BLaER1 (cell line): ENCODE data around the gene CGB2.
"Not testable (repeated sequence)": the region's sequence is repeated elsewhere in the genome, so short reads cannot be mapped to it uniquely, and the experiment has no call there.

Experiments
- H3K27ac ChIP-seq: shearing (Covaris generic); formaldehyde crosslinking; 2 replicates; pipeline ENCODE4 v1.8.1; 2022
- H3K27me3 ChIP-seq: shearing (Covaris generic); formaldehyde crosslinking; 2 replicates; pipeline ENCODE4 v1.8.1; 2022
- H3K36me3 ChIP-seq: shearing (Covaris generic); formaldehyde crosslinking; 2 replicates; pipeline ENCODE4 v1.8.1; 2022
- H3K4me1 ChIP-seq: shearing (Covaris generic); formaldehyde crosslinking; 2 replicates; pipeline ENCODE4 v1.8.1; 2022
- H3K4me2 ChIP-seq: shearing (Covaris generic); formaldehyde crosslinking; 2 replicates; pipeline ENCODE4 v1.8.1; 2022
- H3K4me3 ChIP-seq: shearing (Covaris generic); formaldehyde crosslinking; 2 replicates; pipeline ENCODE4 v1.8.1; 2022
- H3K9ac ChIP-seq: shearing (Covaris generic); formaldehyde crosslinking; 2 replicates; pipeline ENCODE4 v1.8.1; 2022
- H3K9me3 ChIP-seq: shearing (Covaris generic); formaldehyde crosslinking; 2 replicates; pipeline ENCODE4 v1.8.1; 2022
- H4K20me1 ChIP-seq: shearing (Covaris generic); formaldehyde crosslinking; 2 replicates; pipeline ENCODE4 v1.8.1; 2022
- Cebpa-rat ChIP-seq: shearing (Covaris generic); IDR thresholded peaks from 2 replicates; pipeline ENCODE4 v1.8.1; 2022

The CGB2 gene

DNA sequence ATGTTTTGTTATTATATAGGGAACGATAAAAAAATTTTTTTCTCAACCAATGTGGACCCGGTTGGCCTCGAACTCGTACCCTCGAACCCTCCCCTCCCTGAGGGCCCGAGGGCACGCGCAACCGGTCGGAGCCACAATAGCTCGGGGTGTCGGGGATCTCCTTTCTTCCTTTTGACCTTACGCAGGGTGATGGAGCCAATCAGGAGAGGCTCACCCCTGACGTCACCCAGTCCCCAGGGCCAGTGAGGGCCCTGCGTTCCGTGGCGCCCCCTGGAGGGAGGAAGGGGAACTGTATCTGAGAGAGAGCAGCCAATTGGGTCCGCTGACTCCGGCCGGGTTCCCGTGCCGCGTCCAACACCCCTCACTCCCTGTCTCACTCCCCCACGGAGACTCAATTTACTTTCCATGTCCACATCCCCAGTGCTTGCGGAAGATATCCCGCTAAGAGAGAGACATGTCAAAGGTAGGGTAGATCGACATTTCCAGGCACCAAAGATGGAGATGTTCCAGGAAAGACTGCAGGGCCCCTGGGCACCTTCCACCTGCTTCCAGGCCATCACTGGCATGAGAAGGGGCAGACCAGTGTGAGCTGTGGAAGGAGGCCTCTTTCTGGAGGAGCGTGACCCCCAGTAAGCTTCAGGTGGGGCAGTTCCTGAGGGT is at the start of gene CGB2:
Gene CGB2 (plus strand): TSS at position 249 of the 660 bp plus-strand sequence. CDS start 206 bp downstream, at position 455.
- H3K4me1 ChIP-seq, H3K4me2 ChIP-seq, H3K27me3 ChIP-seq, H3K9ac ChIP-seq, H3K4me3 ChIP-seq, H3K9me3 ChIP-seq, H3K36me3 ChIP-seq, H4K20me1 ChIP-seq, H3K27ac ChIP-seq: not testable (repeated sequence)

DNA sequence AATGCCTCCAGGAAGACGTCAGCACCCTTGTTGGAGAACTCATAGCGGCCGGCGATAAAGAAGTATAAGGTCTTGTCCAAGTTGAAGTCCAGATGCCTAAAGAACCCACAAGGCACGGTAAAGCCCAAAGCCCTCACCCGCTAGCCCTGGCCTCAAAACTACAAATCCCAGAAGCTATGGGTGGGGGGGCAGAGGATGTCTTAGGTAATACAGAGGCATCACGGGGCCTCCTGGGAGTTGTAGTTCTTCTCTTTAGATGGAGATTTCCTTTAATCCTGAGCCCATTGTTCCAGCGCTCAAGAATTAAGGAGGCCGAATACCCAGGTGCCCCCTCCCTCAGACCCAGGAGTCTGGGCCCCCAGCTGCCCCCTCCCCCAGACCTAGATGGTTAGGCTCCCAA is 49.4 kb upstream of the CGB2 start:
- Histone ChIP-seq H3K9ac (no peak overlapping the region), H3K4me2 (no peak overlapping the region), H3K36me3 (peaks cover 85% of the 10 kb centered on the region), H3K9me3 (no peaks in the 10 kb centered on the region), H4K20me1 (no peaks in the 10 kb centered on the region), H3K4me1 (peaks cover 36% of the 10 kb centered on the region), H3K27ac (no peak overlapping the region), H3K4me3 (no peak overlapping the region), H3K27me3 (no peaks in the 10 kb centered on the region)
- no peak for TF ChIP-seq Cebpa-rat

- Histone ChIP-seq H3K27me3 (no peaks in the 10 kb centered on the region), H4K20me1 (no peaks in the 10 kb centered on the region), H3K4me2 (no peak overlapping the region), H3K4me3 (no peak overlapping the region), H3K27ac (no peak overlapping the region), H3K9me3 (no peaks in the 10 kb centered on the region), H3K36me3 (peaks cover 88% of the 10 kb centered on the region), H3K4me1 (peaks cover 30% of the 10 kb centered on the region), H3K9ac (no peak overlapping the region)
- no peak for TF ChIP-seq Cebpa-rat
These were observed 46.0 kb upstream of the CGB2 start for GRCh38 chr19:48985711-48986110.

DNA sequence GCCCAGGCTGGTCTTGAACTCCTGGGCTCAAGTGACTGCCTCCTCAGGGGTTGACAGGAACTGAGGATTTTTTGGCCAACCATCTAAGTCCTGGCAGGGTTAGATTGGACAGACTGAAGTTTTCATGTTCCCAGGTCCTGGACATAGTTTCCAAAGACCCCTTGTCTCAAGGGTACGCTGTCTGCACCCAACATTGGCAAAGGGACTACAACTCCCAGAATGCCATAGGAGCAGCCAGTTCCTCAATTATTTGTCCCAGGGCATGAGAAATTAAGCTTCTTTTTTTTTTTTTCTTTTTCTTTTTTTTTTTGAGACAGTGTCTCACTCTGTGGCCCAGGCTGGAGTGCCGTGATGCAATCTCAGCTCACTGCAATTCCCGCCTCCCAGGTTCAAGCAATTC is 45.5 kb upstream of the CGB2 start:
- Histone ChIP-seq H3K27ac (no peak overlapping the region), H3K9me3 (no peaks in the 10 kb centered on the region), H3K27me3 (no peaks in the 10 kb centered on the region), H3K4me3 (no peak overlapping the region), H3K4me2 (no peak overlapping the region), H3K9ac (no peak overlapping the region), H3K4me1 (peaks cover 33% of the 10 kb centered on the region), H4K20me1 (no peaks in the 10 kb centered on the region), H3K36me3 (peaks cover 88% of the 10 kb centered on the region)
- no peak for TF ChIP-seq Cebpa-rat

- Histone ChIP-seq H3K4me3 (no peak overlapping the region), H4K20me1 (peaks cover 8% of the 10 kb centered on the region), H3K4me1 (peaks cover 43% of the 10 kb centered on the region), H3K27ac (no peak overlapping the region), H3K9me3 (no peaks in the 10 kb centered on the region), H3K9ac (no peak overlapping the region), H3K36me3 (peaks cover 77% of the 10 kb centered on the region), H3K27me3 (no peaks in the 10 kb centered on the region), H3K4me2 (no peak overlapping the region)
- TF ChIP-seq Cebpa-rat: no peak
These were observed 44.4 kb upstream of the CGB2 start for GRCh38 chr19:48987323-48987722.

DNA sequence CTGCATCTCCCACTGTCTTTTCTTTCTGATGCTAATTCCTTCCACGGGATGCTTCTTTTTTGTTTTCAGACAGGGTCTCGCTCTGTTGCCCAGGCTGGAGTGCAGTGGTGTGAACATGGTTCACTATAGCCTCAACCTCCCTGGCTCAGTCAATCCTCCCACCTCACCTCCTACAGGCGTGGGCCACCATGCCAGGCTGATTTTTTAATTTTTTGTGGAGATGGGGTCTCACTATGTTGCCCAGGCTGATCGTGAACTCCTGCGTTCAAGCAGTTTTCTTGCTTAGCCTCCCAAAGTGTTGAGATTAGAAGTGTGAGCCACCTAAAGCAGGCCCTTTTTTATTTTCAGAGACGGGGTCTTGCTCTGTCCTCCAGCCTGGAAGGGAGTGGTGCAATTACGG is 43.4 kb upstream of the CGB2 start:
- no peak overlapping the region for H3K4me3 ChIP-seq
- no peak overlapping the region for H3K4me2 ChIP-seq
- no peaks in the 10 kb centered on the region for H3K9me3 ChIP-seq
- peak overlapping the region; percentile 93; the same call in 1 of the 2 replicates for H3K9ac ChIP-seq
- H3K27ac ChIP-seq: peak overlapping the region; percentile 86; the same call in 1 of the 2 replicates
- peaks cover 43% of the 10 kb centered on the region for H3K4me1 ChIP-seq
- H4K20me1 ChIP-seq: peaks cover 8% of the 10 kb centered on the region
- peaks cover 67% of the 10 kb centered on the region for H3K36me3 ChIP-seq
- no peaks in the 10 kb centered on the region for H3K27me3 ChIP-seq
- no peak for TF ChIP-seq Cebpa-rat

DNA sequence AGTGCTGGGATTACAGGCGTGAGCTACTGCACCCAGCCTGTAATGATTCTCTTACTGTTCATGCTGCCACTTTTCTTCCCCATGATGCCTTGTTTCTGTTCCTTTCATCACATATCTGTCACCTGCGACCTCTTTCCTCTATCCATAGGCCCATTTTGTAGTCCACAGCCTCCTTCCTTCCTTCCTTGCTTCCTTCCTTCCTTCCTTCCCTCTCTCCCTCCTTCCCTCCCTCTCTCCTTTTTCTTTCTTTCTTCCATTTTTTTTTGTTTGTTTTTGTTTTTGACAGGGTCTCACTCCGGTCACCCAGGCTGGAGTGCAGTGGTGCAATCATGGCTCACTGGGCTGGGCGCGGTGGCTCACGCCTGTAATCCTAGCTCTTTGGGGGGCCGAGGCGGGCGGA is 42.8 kb upstream of the CGB2 start:
- Histone ChIP-seq H3K36me3 (peaks cover 62% of the 10 kb centered on the region), H3K27ac (peak overlapping the region; percentile 86), H3K4me1 (peaks cover 43% of the 10 kb centered on the region), H3K9me3 (no peaks in the 10 kb centered on the region), H3K27me3 (no peaks in the 10 kb centered on the region), H4K20me1 (peaks cover 8% of the 10 kb centered on the region), H3K4me3 (no peak overlapping the region), H3K9ac (peak overlapping the region; percentile 93), H3K4me2 (peak overlapping the region; percentile 99)
- no peak for TF ChIP-seq Cebpa-rat

DNA sequence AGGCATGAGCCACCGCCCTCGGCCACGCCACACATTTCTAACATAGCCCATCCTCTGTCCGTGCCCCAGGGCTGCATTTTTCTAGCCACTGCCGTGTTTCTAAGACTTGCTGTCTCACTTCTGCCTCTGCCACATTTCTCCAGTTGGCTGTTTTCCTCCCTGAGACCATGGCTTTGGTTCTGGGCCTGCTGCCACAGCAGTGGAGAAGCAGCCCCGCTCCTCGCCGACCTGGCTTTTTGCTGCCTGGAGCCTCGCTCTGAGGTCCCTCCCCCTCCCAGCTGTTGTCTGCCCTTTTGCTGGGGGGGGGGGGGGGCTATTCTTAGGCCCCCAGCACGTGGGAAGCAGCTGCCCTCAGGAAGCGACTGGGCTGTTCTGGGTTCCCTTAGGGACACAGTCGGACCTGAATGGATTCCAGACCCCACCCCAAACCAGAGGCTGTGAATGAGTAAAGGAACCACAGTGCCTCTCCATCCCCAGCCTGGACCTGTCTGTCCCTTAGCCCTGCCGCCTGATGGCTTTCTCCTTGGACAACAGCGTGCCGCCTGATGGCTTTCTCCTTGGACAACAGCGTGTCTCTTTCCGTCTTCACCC is 41.9 kb upstream of the CGB2 start:
- Histone ChIP-seq H3K27ac (peak overlapping the region; percentile 86), H3K36me3 (peaks cover 52% of the 10 kb centered on the region), H3K4me2 (peak overlapping the region; percentile 99), H4K20me1 (peaks cover 8% of the 10 kb centered on the region), H3K4me3 (peak overlapping the region; percentile 27; the same call in 1 of the 2 replicates), H3K9me3 (no peaks in the 10 kb centered on the region), H3K9ac (peak overlapping the region; percentile 93), H3K4me1 (peaks cover 50% of the 10 kb centered on the region), H3K27me3 (no peaks in the 10 kb centered on the region)
- no peak for TF ChIP-seq Cebpa-rat

DNA sequence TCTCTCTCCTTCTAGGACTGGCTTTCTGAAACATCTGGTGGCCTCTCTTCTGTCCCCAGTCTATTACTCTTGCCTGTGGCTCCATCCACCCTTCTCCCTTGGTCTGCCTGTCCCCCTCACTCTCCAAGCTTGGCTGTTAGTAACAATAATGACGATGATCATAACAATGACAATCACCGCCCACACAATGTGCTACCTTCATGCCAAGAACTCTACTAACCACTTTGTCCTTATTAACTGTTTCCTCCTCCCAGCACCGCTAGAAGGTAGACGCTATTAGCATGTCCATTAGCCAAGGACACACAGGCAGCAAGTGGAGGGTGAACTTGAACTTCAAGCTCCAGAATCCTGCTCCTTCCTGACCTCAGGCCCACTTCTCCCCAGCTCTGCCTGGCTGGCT is 41.3 kb upstream of the CGB2 start:
- Histone ChIP-seq H3K4me3 (0 out of 2 replicates have a peak overlapping the region, but pooled peaks have one; percentile 27), H4K20me1 (peaks cover 12% of the 10 kb centered on the region), H3K36me3 (peaks cover 46% of the 10 kb centered on the region), H3K9ac (peak overlapping the region; percentile 93), H3K4me1 (peaks cover 56% of the 10 kb centered on the region), H3K9me3 (no peaks in the 10 kb centered on the region), H3K27me3 (no peaks in the 10 kb centered on the region), H3K27ac (peak overlapping the region; percentile 86), H3K4me2 (peak overlapping the region; percentile 99)
- TF ChIP-seq Cebpa-rat: no peak

GRCh38 chr19:48991011-48991609 is 40.6 kb upstream of the CGB2 start:
- Histone ChIP-seq H3K27ac (peak overlapping the region; percentile 86), H3K9me3 (no peaks in the 10 kb centered on the region), H4K20me1 (peaks cover 19% of the 10 kb centered on the region), H3K4me3 (peak overlapping the region; percentile 94; the same call in 1 of the 2 replicates), H3K4me1 (peaks cover 63% of the 10 kb centered on the region), H3K27me3 (no peaks in the 10 kb centered on the region), H3K4me2 (peak overlapping the region; percentile 99), H3K36me3 (peaks cover 39% of the 10 kb centered on the region), H3K9ac (peak overlapping the region; percentile 93)
- TF ChIP-seq Cebpa-rat: no peak
